ENCODE data around the gene MAP4K2.

DNA sequence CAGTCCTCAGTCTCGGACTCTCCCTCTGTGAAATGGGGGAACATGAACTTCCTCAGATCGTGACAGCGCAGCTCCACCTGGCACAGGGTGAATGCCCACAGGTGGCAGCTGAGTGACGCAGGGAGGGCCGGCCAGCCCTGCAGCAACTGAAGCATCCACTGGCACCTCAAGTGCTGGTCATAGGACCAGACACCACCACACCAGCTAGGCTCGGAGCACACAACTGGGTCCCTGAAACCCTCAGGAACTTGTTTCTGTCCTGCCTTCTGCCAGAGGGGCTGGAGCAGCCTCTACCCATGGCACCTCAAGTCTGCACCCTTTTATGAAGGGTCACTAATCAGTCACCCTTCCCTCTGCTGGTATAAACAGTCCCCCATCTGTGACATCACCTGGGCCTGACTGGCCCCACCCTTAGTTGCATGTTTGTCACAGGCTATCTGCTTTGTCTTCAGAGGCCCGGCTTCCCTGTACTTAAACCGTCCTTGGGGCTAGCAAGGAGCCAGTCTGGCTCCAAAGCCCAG is 48.9 kb upstream of the MAP4K2 start:
- TF ChIP-seq CTCF (IDR thresholded peaks at IDR 0.05), result no peak
- TF ChIP-seq POLR2A (IDR thresholded peaks at IDR 0.05), result no peak
